HG03558 (cell line): ENCODE data around the gene SLC9A8.
A peak's percentile ranks its signal among the peaks of the same experiment; 100 is the strongest.

Experiments used
- ATAC-seq: cut with Tn5 transposase; IDR thresholded peaks from one replicate; pipeline ENCODE4 v1.9.1; 2021; ENCODE audit warnings: moderate number of reproducible peaks; ENCODE audit not compliant: unreplicated experiment; ENCODE audit errors: extremely low read depth

Gene SLC9A8

DNA sequence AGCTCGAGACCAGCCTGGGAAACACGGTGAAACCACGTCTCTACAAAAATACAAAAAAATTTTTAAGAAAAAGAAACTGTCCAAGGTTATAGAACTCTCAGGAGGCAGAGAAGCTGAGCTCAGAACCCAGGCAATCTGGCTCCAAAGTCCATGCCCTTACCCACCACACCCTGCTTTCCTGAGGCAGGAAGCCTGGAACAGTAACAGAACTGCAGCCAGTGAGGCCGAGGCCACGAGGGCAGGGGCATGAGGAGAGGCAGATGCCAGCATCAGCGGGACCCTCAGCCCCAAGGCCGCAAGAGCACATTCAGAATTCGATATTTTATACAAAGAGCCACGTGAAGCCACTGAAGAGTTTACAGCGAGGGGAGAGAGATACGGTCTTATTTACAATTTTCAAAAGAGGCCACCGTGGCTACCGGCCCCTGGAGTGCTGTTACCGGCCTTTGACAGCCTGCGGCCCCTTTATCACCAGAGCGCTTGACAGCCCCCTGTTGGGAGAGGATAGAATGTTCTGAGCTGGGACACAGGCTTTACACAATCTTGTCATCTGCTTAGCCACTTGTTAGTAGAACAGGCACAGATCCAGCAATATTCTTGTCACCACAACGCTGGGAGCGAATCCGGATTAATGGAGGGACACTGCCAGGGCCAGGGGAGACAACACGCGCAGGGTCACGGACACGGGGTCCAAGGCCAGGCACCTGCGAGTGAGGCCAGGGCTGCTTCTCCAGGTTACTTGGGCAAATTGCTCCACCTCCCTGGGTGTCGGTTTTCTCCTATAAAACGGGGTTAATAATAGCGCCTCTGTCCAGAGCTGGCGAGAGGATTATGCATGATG lies 97.1 kb downstream of the SLC9A8 start:
- ATAC-seq: no peak

DNA sequence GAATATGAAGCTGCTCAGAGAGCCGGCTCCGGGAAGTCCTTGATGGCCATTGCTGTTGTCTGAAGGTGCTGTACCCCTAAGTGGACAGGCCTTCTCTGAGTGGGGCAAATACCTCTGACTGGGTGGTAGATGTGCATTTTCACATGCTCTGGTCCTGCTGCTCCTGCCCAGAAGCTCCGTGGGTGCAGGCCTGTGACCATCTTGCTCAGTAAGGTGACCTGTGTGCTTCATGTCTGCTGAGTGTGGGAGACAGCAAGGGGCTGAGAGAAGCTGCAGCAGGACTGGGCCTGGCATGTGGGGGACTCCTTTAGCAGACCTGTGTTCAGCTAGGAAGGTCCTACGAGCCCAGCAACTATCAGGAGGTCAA lies 97.7 kb downstream of the SLC9A8 start:
- no peak for ATAC-seq

DNA sequence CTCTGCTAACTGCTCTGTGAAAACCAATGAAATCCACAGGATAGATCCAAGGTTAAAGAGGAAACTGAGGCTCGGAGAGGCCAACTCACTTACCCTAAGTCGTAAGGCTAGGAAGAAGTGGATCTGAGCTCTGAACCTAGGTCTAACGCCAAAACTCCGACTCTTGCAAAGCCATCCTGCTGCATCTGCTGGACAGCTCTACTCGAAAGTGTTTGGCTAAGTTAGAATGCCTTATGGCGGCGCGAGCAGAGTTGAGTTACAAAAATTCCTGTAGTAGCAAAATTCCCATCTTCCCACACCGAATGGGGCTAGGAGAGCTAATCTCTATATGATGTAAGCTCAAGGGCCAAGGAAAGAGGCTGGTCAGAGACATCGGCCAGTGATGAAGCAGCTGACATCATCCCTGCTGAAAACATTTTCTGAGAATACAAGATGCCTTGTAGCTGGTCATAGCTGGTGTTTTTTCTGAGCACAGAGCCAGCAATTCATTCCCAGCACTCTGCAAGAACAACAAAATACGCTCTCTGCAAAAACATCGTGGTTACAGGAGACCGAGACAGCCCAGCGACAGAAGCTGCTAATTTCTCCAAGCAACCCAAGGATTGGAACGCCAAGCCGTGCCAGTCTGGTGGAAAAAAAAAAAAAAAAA lies 100.9 kb downstream of the SLC9A8 start:
- ATAC-seq: no peak

DNA sequence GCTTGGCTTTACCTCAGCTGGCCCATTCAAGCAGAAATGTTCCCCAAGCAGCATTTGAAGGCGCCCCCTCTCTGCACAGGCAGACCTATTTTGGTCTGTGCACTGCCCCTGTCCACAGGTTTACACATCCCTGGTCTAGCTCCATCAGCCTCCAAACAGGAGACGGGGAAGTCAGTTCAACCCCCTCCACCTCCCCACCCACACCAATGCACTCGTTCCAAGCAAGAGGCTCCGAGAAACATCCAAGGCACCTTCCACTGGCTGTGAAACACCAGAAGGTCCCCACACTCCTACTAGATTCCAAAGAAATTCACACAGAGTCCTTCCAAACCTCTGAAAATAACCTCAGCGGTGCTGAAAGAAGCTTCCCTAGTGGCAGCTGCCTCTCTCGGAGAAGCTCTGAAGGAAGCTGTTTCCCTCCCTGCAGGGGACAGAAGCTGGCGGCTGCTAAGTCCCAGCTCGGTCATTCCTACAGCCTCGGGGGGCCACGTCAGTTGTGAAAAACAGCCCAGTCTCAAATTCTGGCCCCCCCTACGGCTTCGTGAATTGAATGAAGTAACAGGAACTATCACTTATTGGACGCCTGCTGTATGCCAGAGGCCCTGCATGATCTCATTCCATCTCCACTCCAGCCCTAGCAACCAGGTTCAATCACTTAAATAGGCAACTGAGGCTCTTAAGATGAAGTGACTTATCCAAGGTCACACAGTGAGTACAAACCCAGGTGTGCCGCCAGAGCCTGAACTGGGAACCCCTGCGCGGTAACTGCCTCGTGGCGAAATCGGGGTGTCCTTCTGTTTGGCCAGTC lies 101.9 kb downstream of the SLC9A8 start:
- no peak for ATAC-seq

DNA sequence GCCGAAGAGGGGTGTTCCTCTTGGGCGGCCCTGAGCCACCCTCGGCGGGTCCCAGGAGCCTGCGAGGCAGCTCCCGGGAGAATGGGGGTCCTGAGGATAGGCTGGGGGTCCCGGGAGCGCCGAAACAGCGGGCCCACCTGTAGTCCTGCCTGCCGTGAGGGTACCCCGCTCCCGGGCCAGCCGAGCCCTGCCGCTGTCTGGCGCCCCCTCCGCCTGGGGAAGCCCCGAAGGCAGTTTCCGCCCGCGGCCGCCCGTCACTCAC lies 102.4 kb downstream of the SLC9A8 start:
- no peak for ATAC-seq

DNA sequence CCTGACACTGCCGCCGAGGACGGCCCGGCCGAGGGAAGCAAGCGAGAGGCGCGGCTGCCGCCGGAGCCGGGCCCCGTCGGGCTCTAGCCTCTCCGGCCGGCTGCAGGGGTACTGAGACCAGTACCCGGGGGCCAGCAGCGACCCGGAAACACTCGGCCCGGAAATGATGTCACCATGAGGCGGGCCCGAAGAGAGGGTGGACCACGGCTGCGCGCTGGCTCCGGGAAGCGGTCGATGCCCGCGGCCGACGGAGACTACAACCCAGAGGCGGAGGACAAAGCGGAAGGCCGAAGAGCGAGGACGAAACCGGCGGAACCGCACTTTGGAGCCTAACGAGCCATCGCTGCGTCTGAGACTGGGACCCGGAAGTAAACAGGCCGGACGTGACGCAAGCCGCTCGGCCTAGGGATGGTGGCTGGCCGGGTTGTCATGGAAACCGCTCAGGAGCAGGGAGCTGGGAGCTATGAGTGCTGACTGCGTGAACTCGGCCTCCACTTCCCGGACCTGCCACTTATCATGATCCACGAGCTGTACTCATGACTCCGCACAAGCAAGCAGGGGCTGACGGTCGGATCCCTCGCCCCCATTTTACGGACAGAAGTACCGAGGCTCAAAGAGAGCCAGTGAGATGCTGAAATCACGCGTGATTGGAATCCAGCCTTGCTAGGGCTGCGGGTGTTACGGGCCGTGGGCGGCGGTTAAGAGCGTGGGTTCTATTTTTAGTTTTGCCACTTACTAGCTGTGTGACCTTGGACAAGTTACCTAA lies 102.9 kb downstream of the SLC9A8 start, which contains the start of gene SPATA2:
Gene SPATA2 (minus strand): TSS at position 150 of the 766 bp plus-strand sequence. CDS start 7,039 bp downstream, outside the sequence.
- peak; percentile 75 for ATAC-seq

DNA sequence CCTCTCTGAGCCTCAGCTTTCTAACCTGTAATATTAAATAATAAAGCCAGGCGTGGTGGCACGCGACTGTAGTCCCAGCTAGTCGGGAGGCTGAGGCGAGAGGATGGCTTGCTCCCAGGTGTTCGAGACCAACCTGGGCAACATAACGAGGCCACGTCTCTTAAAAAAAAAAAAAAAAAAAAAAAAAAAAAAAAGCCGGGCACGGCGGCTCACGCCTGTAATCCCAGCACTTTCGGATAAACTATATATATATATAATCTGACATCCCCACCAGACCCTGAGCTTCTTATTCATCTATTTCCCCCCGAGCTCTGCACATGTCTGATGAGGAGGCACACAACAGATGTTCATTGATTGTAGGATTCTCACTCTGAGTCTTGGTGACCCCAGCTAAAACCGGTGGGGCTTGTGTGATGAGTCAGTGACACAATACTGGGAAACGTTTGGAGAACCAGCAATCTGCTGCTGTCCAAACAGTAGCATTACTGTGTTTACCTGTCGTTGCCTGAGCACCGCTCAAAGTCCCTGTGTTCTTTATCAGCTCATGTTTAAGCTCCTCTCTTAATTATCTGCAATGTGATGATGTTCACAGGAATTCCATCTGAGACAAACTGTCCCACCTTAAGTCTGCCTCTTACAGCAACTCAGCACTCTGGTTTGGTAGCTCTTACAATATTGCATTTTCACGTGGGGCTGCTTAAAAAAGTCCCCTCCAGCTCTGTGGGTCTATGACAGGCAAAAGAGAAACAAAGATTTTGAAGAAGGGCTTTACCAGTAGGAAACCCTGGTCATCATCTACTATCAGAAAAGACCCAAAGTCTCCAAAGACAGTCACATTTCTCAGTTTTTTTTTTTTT lies 103.7 kb downstream of the SLC9A8 start:
- ATAC-seq: no peak

DNA sequence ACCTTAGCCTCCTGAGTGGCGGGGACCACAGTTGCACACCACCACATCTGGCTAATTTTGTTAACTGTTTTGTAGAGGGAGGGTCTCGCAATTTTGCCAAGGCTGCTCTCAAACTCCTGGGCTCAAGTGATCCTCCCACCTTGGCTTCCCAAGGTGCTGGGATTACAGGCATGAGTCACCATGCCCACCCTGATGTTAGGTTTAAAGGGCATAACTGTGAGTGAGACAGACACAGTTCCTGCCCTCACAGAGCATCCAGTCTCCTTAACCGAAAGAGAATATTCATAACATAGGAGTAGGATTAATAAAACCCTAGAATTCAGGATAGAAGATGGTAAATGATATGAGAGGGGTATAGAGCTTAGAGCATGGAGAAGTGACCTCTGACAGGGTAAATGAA lies 105.8 kb downstream of the SLC9A8 start:
- no peak for ATAC-seq

DNA sequence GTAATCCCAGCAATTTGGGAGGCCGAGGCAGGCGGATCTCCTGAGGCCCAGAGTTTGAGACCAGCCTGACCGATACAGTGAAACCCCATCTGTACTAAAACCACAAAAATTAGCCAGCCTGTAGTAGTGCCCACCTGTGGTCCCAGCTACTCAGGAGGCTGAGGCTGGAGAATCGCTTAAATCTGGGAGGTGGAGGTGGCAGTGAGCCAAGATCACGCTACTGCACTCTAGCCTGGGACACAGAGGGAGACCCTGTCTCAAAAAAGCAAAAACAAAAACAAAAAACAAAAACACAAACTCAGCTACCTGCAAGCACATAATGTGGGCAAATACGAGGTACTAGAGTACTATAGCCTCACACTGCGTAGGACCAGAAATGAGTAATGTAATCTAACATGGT lies 106.4 kb downstream of the SLC9A8 start:
- no peak for ATAC-seq

DNA sequence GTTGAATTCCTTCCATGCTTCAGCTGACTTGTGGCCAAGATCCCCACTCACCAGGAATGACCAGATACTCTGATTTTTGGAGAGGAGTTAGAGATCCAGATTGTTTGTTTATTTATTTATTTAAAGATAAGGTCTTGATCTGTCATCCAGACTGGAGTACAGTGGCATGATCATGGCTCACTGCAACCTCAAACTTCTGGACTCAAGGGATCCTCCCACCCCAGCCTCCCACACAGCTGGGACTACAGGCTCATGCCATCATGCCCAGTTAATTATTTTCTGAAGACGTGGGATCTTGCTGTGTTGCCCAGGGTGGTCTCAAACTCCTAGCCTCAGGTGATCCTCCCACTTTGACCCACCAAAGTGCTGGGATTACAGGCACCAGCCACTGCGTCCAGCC lies 106.8 kb downstream of the SLC9A8 start:
- ATAC-seq: no peak

DNA sequence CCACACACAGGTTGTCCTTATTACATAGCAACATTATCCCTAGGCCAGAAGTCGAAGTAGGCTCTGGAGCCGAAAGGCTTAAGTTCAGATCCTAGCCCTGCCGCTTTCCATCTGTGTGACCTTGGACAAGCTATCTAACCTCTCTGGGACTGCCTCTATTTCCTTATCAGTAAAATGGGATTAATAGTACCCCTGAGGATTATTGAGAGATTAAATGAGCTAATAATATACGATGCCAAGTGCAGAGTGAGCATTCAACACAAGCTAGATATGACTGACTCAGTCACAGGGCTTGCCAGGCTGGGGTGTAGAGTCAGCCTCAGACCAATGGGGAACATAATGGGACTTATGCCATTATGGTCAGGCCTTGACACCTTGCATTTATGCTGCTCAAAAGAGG lies 111.6 kb downstream of the SLC9A8 start:
- ATAC-seq: no peak

DNA sequence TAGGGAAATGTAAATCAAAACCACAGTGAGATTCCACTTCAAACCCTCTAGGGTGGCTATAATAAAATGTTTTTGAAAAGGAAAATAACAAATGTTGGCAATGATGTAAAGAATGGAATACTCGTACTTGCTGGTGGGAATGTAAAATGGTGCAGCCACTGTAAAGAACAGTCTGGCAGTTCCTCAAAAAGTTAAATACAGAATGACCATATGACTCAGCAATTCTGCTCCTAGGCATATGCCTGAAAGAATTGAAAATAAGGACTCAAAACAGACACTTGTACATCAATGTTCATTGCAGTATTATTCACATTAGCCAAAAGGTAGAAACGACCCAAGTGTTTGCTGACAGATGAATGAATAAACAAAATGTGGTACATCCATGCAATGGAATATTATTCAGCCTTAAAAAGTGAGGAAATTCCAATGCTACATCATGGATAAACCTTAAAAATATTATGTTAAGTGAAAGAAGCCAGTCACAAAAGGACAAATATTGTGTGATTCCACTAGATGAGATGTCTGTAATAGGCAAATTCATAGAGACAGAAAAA lies 113.3 kb downstream of the SLC9A8 start:
- no peak for ATAC-seq

DNA sequence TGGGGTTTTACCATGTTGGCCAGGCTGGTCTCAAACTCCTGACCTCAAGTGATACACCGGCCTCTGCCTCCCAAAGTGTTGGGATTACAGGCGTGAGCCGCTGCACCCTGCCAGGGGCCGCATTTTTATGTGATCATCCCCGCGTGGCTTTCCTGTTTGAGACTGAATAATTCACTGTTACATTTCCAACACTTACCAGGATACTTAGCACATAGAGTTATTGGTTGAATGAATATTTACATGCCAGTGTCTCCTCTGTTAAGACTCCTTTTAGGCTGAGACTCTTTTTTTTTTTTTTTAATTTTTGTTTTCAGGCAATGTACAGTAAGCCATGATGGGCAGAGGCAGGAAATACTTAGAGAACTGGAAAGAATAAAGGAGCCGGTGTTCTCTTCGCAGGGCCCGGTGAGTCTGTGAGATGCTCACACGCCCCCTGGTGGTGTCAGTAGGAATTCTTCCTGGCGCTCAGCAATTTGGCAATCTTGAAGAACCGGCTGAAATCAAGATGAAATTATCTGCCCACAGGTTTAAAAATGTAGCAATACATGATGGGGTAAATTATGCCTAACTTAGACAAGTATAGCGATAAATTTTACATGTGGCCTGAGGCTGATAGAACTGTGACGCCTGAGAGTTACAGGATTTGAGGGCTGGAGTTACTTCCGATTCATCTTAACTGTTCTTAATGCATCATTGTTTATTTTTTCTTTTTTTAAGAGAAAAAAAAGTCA lies 115.9 kb downstream of the SLC9A8 start:
- ATAC-seq: no peak

DNA sequence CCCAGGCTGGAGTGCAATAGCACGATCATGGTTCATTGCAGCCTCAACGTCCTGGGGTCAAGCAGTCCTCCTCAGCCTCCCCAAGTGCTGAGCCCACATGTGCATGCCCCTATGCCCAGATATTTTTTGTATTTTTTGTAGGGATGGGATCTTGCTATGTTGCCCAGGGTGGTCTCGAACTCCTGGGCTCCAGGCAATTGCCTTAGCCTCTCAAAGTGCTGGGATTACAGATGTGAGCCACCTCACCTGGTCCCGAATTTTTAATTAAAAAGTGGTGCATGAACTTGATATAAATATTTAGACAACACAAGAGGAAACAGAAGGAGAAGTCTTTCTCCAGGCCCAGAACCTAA lies 116.5 kb downstream of the SLC9A8 start:
- no peak for ATAC-seq

DNA sequence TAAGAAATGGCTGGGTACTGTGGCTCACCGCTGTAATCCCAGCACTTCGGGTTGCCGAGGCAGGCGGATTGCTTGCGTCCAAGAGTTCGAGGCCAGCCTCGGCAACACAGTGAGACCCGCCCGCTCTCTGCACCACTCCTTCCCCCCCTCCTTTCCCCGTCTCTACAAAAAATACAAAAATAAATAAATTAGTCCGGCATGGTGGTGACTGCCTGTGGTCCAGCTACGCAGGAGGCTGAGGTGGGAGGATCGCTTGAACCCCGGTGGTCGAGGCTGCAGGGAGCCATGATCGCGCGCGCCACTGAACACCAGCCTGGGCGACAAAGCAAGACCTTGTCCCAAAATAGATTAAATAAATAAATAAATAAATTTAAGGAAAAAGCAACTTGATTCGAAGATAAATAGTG lies 123.1 kb downstream of the SLC9A8 start:
- ATAC-seq: no peak

DNA sequence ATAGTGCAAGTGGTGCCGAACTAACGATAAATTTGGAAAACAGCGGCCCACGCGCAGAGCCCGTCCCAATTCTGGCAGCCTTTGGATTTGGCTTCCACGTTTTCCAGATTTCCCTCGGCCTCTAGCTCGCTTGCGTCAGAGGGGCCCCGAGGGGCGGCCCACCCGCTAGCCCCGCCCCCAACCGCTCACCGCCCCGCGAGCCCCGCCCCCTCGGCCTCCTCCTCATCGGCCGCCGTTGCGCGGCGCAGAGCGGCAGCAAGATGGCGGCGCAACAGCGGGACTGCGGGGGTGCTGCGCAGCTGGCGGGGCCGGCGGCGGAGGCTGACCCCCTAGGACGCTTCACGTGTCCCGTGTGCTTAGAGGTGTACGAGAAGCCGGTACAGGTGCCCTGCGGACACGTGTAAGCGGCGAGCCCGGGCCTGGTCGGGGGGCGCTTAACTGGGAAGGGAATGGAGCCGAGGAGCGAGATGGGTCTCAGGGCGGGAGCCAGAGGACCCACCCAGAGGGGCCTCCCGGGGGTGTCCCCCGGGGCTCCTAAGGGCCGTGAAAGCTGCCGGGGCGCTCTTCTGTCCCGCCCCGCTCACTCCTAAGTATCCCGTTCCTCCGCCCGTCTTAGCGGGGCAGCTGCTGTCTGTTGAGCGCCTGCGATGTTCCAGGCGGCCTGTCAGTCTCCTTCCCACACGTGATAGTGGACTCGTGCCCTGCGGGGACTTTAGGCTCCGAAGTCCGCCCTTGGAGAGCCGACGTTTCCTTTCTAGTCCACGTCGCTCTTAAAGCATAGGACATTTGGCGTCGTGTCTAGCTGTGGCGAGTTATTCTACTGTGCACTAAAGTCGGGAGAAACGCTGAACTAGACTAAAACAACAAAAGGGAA lies 123.8 kb downstream of the SLC9A8 start, which contains the start of gene RNF114:
Gene RNF114 (plus strand): TSS at position 245 of the 874 bp plus-strand sequence. CDS start 16 bp downstream, at position 261.
- ATAC-seq: no peak

DNA sequence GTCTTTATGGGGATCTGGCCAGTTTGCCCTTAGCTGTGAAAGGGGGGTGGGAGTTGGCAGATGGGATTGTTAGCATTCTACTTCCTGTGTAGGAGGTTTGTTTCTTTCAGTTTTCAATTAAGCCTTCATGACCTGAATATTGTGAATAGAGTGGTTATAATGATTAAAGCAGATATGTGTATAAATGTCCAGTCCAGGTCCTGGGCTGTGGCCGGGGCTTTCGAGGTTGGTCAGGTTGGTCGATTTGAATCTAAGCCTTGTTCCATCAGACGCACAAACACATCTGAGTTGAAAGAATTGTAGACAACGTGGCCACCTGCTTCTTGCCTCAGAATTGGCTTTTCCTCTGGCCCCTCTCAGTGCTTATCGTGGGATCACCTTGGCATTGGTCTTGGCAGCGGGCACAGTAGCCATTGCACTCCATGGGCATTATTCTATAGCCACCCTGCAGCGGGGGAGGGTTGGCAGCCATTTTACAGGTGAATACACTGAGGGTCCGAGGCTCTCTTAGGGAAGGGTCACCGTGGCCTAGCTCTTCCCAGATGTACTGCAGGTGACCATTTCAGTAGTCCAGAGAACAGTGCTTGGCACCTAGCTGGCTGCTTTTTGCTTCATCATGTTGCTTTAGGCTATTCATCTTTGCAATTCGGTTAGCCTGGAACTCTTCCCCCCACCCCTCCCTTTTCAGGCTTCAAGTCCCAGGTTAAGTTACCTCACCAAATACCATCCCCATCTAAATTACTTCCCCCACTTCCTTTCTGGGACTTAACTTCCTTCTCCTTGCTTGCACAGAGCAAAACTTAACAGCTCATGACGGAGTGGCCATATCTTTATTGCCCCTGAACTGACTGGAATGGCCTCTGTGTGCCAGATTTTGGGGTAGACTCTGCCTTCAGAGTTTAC lies 124.7 kb downstream of the SLC9A8 start:
- ATAC-seq: no peak
